Astrocyte of the cerebellum (primary cell): ENCODE results near the gene ROR1.
A peak's percentile ranks its signal among the peaks of the same experiment; 100 is the strongest.

Source experiments
- DNase-seq: peaks from one replicate; pipeline ENCODE4 v3.0.0-alpha.2; 2011; ENCODE audit warnings: low read depth
- H3K4me3 ChIP-seq: 2 replicates; pipeline ENCODE4 v1.5.1; 2011; ENCODE audit warnings: mild to moderate bottlenecking, low read depth, low read length, moderate library complexity
- CTCF ChIP-seq: IDR thresholded peaks from 2 replicates; pipeline ENCODE4 v1.5.1; 2012; ENCODE audit warnings: low read length, low read depth, moderate library complexity, mild to moderate bottlenecking; ENCODE audit errors: missing control alignments
- in situ Hi-C: cut with HindIII; loops from 2 replicates; pipeline ENCODE4 v1.10.0; 2017; ENCODE audit warnings: low sequenced_read_pairs

ROR1 gene

GRCh38 chr1:64084451-64084850 lies 310.6 kb downstream of the ROR1 start:
- DNase-seq, result no peak
- no peak for TF ChIP-seq CTCF
- in situ Hi-C loops, result no loop called here
- H3K4me3 ChIP-seq, result no peak overlapping the region

GRCh38 chr1:64087768-64088167 lies 314.0 kb downstream of the ROR1 start:
- H3K4me3 ChIP-seq, result no peak overlapping the region
- peak; percentile 22 for DNase-seq
- in situ Hi-C loops, result no loop called here
- TF ChIP-seq CTCF, result no peak

- no peak for DNase-seq
- no peak overlapping the region for H3K4me3 ChIP-seq
- TF ChIP-seq CTCF, result no peak
- in situ Hi-C loops, result no loop called here
These were observed 316.6 kb downstream of the ROR1 start for GRCh38 chr1:64090436-64090835.

GRCh38 chr1:64092851-64093371 lies 319.1 kb downstream of the ROR1 start:
- no peak overlapping the region for H3K4me3 ChIP-seq
- in situ Hi-C loops, result no loop called here
- no peak for TF ChIP-seq CTCF

GRCh38 chr1:64093941-64094340 lies 320.1 kb downstream of the ROR1 start:
- TF ChIP-seq CTCF, result no peak
- no peak overlapping the region for H3K4me3 ChIP-seq
- DNase-seq, result no peak
- in situ Hi-C loops, result no loop called here

More at GRCh38 chr1:64092851-64093371, 319.1 kb downstream of the ROR1 start:
- no peak for DNase-seq

- no peak for TF ChIP-seq CTCF
- in situ Hi-C loops, result no loop called here
- H3K4me3 ChIP-seq, result no peak overlapping the region
- no peak for DNase-seq
These were observed 322.0 kb downstream of the ROR1 start for GRCh38 chr1:64095832-64096231.

- H3K4me3 ChIP-seq, result no peak overlapping the region
- no peak for TF ChIP-seq CTCF
- in situ Hi-C loops, result no loop called here
- no peak for DNase-seq
These were observed 324.0 kb downstream of the ROR1 start for GRCh38 chr1:64097859-64098258.
